SU-DHL-6 (cell line): ENCODE data around the gene NFYC.

ENCODE experiments used
- EZH2phosphoT487 ChIP-seq: fragments of 200-600 bp; sonication (generic), shearing (Covaris generic); conservative IDR thresholded peaks from 2 replicates; pipeline ENCODE4 v1.6.1; 2018; ENCODE audit warnings: mild to moderate bottlenecking, antibody characterized with exemption, low read length, moderate library complexity, mixed read lengths
- TF ChIP-seq, protein P1 (sequence below): fragments of 200-600 bp; sonication (generic); IDR thresholded peaks from one replicate; pipeline ENCODE4 v1.5.1; 2017; ENCODE audit warnings: antibody characterized with exemption, mild to moderate bottlenecking, low read length, moderate library complexity; ENCODE audit not compliant: insufficient read depth, poor library complexity, severe bottlenecking

GRCh38 chr1:40810927-40811326 is 119.4 kb downstream of the NFYC start:
- TF ChIP-seq, protein P1, sequence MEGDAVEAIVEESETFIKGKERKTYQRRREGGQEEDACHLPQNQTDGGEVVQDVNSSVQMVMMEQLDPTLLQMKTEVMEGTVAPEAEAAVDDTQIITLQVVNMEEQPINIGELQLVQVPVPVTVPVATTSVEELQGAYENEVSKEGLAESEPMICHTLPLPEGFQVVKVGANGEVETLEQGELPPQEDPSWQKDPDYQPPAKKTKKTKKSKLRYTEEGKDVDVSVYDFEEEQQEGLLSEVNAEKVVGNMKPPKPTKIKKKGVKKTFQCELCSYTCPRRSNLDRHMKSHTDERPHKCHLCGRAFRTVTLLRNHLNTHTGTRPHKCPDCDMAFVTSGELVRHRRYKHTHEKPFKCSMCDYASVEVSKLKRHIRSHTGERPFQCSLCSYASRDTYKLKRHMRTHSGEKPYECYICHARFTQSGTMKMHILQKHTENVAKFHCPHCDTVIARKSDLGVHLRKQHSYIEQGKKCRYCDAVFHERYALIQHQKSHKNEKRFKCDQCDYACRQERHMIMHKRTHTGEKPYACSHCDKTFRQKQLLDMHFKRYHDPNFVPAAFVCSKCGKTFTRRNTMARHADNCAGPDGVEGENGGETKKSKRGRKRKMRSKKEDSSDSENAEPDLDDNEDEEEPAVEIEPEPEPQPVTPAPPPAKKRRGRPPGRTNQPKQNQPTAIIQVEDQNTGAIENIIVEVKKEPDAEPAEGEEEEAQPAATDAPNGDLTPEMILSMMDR = no peak
- no peak for TF ChIP-seq EZH2phosphoT487
